ENCODE data around the gene NUDT3. TPM values are rescaled to one million over a fixed set of nuclear protein-coding genes. Genes with fewer than 3 reads are reported as not detected.
A peak's percentile ranks its signal among the peaks of the same experiment; 100 is the strongest.
"Not testable (repeated sequence)": the region's sequence is repeated elsewhere in the genome, so short reads cannot be mapped to it uniquely, and the experiment has no call there.

NUDT3 gene
- polyA plus RNA-seq, 6 donors from 2014 or later: 12.6 to 15.5 (median 14.0) TPM

- Mint-ChIP-seq H3K27me3 (no peaks in the 10 kb centered on the region), H3K27ac (peak overlapping the region in 3 of 6 donors; percentile 50 to 73 (median 69)), H3K4me1 (peaks cover 11 to 37% (median 18%) of the 10 kb centered on the region in 3 donors), H3K9me3 (no peaks in the 10 kb centered on the region), H3K4me3 (peak overlapping the region in 1 of 8 donors; percentile 27), H3K36me3 (peaks cover 4 to 7% of the 10 kb centered on the region in 2 donors)
- no peak for DNase-seq
- ATAC-seq (ENCODE audit: low read depth in 2 of 2): no peak
These were observed 19.0 kb downstream of the NUDT3 start for GRCh38 chr6:34373511-34373910.

GRCh38 chr6:34371865-34372264 lies 20.6 kb downstream of the NUDT3 start:
- not testable (repeated sequence) for H3K9me3 Mint-ChIP-seq; ATAC-seq (ENCODE audit: low read depth in 2 of 2); DNase-seq

GRCh38 chr6:34370361-34370760 lies 22.1 kb downstream of the NUDT3 start:
- Mint-ChIP-seq H3K4me1 (peaks cover 18 to 48% (median 22%) of the 10 kb centered on the region in 3 donors), H3K27me3 (no peaks in the 10 kb centered on the region), H3K4me3 (no peak overlapping the region), H3K27ac (peak overlapping the region in 1 of 6 donors; percentile 30), H3K36me3 (peaks cover 7 to 9% of the 10 kb centered on the region in 2 donors), H3K9me3 (no peaks in the 10 kb centered on the region)
- ATAC-seq (ENCODE audit: low read depth in 2 of 2) (no peak), DNase-seq (no peak)

More at GRCh38 chr6:34371865-34372264, 20.6 kb downstream of the NUDT3 start:
- not testable (repeated sequence) for H3K4me3 Mint-ChIP-seq, H3K27me3 Mint-ChIP-seq, H3K36me3 Mint-ChIP-seq
- Mint-ChIP-seq H3K4me1 (peaks cover 11 to 44% (median 16%) of the 10 kb centered on the region in 3 donors), H3K27ac (peak overlapping the region in 1 of 6 donors; percentile 52)

- no peak overlapping the region for H3K4me3 Mint-ChIP-seq
- peaks cover 18 to 52% (median 24%) of the 10 kb centered on the region in 3 donors for H3K4me1 Mint-ChIP-seq
- no peak overlapping the region for H3K27ac Mint-ChIP-seq
These were observed 23.1 kb downstream of the NUDT3 start for GRCh38 chr6:34369385-34369784.

GRCh38 chr6:34366639-34366921 lies 25.9 kb downstream of the NUDT3 start:
- ATAC-seq (ENCODE audit: low read depth in 2 of 2): no peak
- Mint-ChIP-seq H3K27me3 (no peaks in the 10 kb centered on the region), H3K4me3 (no peak overlapping the region), H3K9me3 (no peaks in the 10 kb centered on the region), H3K4me1 (peaks cover 40 to 63% (median 41%) of the 10 kb centered on the region in 3 donors), H3K36me3 (peaks cover 7 to 9% of the 10 kb centered on the region in 2 donors), H3K27ac (no peak overlapping the region)
- DNase-seq: no peak

More at GRCh38 chr6:34369385-34369784, 23.1 kb downstream of the NUDT3 start:
- no peak for ATAC-seq (ENCODE audit: low read depth in 2 of 2)
- DNase-seq: no peak
- Mint-ChIP-seq H3K27me3 (no peaks in the 10 kb centered on the region), H3K36me3 (peaks cover 7 to 9% of the 10 kb centered on the region in 2 donors), H3K9me3 (no peaks in the 10 kb centered on the region)

- H3K9me3 Mint-ChIP-seq; ATAC-seq (ENCODE audit: low read depth in 2 of 2); H3K27me3 Mint-ChIP-seq; DNase-seq; H3K4me3 Mint-ChIP-seq; H3K36me3 Mint-ChIP-seq: not testable (repeated sequence)
- Mint-ChIP-seq H3K4me1 (peaks cover 42 to 62% (median 43%) of the 10 kb centered on the region in 3 donors), H3K27ac (peak overlapping the region in 2 of 6 donors; percentile 68 to 84)
These were observed 26.5 kb downstream of the NUDT3 start for GRCh38 chr6:34365781-34366638.

GRCh38 chr6:34363681-34364075 lies 28.8 kb downstream of the NUDT3 start:
- Mint-ChIP-seq H3K4me1 (peaks cover 46 to 65% (median 49%) of the 10 kb centered on the region in 3 donors), H3K27ac (peak overlapping the region in 5 of 6 donors; percentile 2 to 74 (median 61)), H3K4me3 (peak overlapping the region in 2 of 8 donors; percentile 31 to 54)
- not testable (repeated sequence) for DNase-seq; H3K9me3 Mint-ChIP-seq; H3K36me3 Mint-ChIP-seq; ATAC-seq (ENCODE audit: low read depth in 2 of 2); H3K27me3 Mint-ChIP-seq

GRCh38 chr6:34362909-34363680 lies 29.4 kb downstream of the NUDT3 start:
- no peaks in the 10 kb centered on the region for H3K9me3 Mint-ChIP-seq
- peaks cover 46 to 64% (median 49%) of the 10 kb centered on the region in 3 donors for H3K4me1 Mint-ChIP-seq
- DNase-seq: no peak
- peak overlapping the region; percentile 1 to 74 (median 60) for H3K27ac Mint-ChIP-seq
- peaks cover 0 to 5% of the 10 kb centered on the region in 2 donors for H3K36me3 Mint-ChIP-seq
- ATAC-seq (ENCODE audit: low read depth in 2 of 2): no peak
- H3K4me3 Mint-ChIP-seq: peak overlapping the region in 3 of 8 donors; percentile 18 to 54 (median 31)
- H3K27me3 Mint-ChIP-seq: no peaks in the 10 kb centered on the region

- ATAC-seq (ENCODE audit: low read depth in 2 of 2): no peak
- no peak for DNase-seq
- H3K4me3 Mint-ChIP-seq: no peak overlapping the region
- H3K9me3 Mint-ChIP-seq: no peaks in the 10 kb centered on the region
- no peaks in the 10 kb centered on the region for H3K27me3 Mint-ChIP-seq
- H3K36me3 Mint-ChIP-seq: no peaks in the 10 kb centered on the region
- peaks cover 41 to 62% (median 49%) of the 10 kb centered on the region in 3 donors for H3K4me1 Mint-ChIP-seq
- H3K27ac Mint-ChIP-seq: peak overlapping the region in 2 of 6 donors; percentile 24 to 42
These were observed 30.3 kb downstream of the NUDT3 start for GRCh38 chr6:34362176-34362575.

GRCh38 chr6:34360556-34360955 lies 31.9 kb downstream of the NUDT3 start:
- Mint-ChIP-seq H3K9me3 (no peaks in the 10 kb centered on the region), H3K27me3 (no peaks in the 10 kb centered on the region), H3K4me3 (no peak overlapping the region), H3K36me3 (no peaks in the 10 kb centered on the region), H3K4me1 (peaks cover 34 to 64% (median 42%) of the 10 kb centered on the region in 3 donors), H3K27ac (peak overlapping the region in 1 of 6 donors; percentile 44)
- no peak for ATAC-seq (ENCODE audit: low read depth in 2 of 2)
- no peak for DNase-seq

- Mint-ChIP-seq H3K9me3 (no peaks in the 10 kb centered on the region), H3K36me3 (no peaks in the 10 kb centered on the region), H3K4me1 (peaks cover 34 to 63% (median 42%) of the 10 kb centered on the region in 3 donors), H3K4me3 (no peak overlapping the region), H3K27ac (peak overlapping the region in 2 of 6 donors; percentile 12 to 15), H3K27me3 (no peaks in the 10 kb centered on the region)
- ATAC-seq (ENCODE audit: low read depth in 2 of 2): no peak
- DNase-seq: no peak
These were observed 32.9 kb downstream of the NUDT3 start for GRCh38 chr6:34359418-34360158.

- no peaks in the 10 kb centered on the region for H3K9me3 Mint-ChIP-seq
- H3K27ac Mint-ChIP-seq: peak overlapping the region in 2 of 6 donors; percentile 12 to 80
- DNase-seq (no peak), ATAC-seq (ENCODE audit: low read depth in 2 of 2) (no peak)
- H3K36me3 Mint-ChIP-seq: no peaks in the 10 kb centered on the region
- H3K4me1 Mint-ChIP-seq: peaks cover 27 to 58% (median 46%) of the 10 kb centered on the region in 3 donors
- no peaks in the 10 kb centered on the region for H3K27me3 Mint-ChIP-seq
- no peak overlapping the region for H3K4me3 Mint-ChIP-seq
These were observed 34.0 kb downstream of the NUDT3 start for GRCh38 chr6:34358389-34358905.

- Mint-ChIP-seq H3K4me3 (no peak overlapping the region), H3K27me3 (no peaks in the 10 kb centered on the region), H3K4me1 (peaks cover 25 to 59% (median 46%) of the 10 kb centered on the region in 3 donors), H3K9me3 (no peaks in the 10 kb centered on the region), H3K27ac (peak overlapping the region in 3 of 6 donors; percentile 20 to 42 (median 30)), H3K36me3 (no peaks in the 10 kb centered on the region)
- ATAC-seq (ENCODE audit: low read depth in 2 of 2): no peak
- DNase-seq: no peak
These were observed 34.5 kb downstream of the NUDT3 start for GRCh38 chr6:34357937-34358336.

All from naive B cell (primary cell).